NCI-H2171 (cell line): ENCODE measurements around the gene TMPRSS9.
"Not testable (repeated sequence)": the region's sequence is repeated elsewhere in the genome, so short reads cannot be mapped to it uniquely, and the experiment has no call there.

Experiments
- DNase-seq: peaks from one replicate; lab custom pipeline; 2025; lab: John Stamatoyannopoulos, UW

The TMPRSS9 gene

DNA sequence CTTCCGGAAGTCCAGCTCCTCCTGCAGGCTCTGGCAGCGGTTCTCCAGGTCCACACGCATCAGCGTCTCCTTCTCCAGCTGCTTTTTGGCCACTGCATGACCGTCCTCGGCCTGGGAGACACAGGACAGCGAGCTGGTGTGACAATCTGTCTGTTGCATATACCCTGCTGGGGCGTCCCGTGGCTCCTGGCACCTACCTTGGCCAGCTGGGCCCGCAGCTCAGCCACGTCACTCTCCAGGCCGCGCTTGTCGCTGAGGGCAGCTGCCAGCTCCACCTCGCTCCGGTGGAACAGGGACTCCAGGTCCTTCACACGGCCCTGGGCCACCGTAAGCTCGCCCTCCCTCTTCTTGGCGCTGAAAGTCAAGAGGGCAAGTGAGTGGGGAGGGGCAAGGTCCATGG is 78.1 kb downstream of the TMPRSS9 start:
- no peak for DNase-seq

DNA sequence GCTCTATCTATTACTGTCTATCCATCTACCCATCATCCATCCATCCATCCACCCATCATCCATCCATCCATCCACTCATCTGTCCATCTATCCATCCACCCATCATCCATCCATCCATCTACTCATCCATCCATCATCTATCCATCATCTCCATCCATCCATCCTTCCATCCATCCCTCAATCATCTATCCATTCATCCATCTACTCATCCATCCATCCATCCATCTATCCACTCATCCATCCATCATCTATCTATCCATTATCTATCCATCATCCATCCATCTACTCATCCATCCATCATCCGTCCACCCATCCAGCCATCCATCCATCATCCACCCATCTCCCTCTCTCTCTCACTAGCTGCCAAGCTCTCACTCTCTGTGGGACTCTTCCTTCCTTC is 80.5 kb downstream of the TMPRSS9 start:
- DNase-seq = no peak

DNA sequence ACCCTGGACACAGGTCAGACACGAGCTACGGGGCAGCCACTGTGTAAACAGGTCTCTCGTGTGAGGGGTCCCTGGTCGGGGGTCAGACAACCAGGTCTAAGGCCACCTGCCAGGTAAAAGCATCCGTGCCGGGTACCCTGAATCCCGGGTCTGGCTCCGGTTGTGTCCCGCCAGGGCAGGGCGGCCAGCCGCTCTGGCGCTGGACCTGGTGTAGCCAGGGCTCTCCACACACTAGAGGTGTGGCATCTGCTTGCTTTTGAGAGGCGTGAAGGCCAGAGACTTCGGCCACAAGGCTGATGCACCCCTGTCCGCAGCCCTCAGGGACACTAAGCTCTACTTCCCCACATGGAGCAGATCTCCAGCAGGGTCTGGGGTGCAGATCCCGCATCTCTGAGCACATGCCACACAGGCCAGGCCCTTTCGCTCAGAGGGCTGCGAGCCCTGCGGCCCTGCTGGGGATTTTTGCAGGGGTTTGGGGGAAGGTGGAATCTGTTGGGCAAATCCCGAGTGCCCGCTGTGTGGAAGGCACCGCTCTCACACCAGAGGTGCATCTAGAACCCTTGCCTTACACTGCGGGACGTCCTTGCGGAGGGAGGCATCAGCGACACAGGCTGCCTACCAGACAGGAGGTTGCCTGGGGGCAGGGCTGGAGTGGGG is 81.2 kb downstream of the TMPRSS9 start:
- no peak for DNase-seq

DNA sequence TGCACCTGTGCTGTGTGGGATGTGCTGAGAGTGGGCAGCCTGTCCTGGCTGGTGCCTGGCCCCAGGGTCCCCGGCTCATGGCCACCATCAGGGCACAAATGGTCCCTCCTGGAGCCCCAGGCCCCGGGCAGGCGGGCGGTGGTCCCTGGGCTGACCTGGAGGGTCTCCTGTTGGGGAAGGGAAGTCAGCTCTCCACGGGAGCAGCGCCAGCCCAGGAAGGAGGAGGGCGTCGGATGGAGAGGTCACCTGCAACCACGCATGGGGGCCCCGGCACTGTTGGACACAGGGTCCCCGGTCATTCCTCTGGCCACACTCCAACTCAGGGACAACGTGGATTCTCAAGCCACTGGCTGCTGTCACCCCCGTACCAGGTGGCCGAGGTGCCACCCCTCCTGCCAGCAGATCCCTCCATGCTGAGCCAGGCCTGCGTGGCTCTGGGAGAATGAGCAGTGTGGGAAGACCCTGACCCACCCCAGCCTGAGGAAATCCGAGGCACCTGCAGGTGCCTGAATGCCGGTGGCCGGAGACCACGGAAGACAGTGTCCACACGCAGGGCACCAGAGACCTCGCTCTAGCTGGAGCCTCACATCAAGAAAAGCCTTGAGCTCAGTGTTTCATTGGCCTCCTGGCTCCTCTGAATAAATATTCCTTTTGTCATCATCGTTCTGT is 83.2 kb downstream of the TMPRSS9 start:
- no peak for DNase-seq

DNA sequence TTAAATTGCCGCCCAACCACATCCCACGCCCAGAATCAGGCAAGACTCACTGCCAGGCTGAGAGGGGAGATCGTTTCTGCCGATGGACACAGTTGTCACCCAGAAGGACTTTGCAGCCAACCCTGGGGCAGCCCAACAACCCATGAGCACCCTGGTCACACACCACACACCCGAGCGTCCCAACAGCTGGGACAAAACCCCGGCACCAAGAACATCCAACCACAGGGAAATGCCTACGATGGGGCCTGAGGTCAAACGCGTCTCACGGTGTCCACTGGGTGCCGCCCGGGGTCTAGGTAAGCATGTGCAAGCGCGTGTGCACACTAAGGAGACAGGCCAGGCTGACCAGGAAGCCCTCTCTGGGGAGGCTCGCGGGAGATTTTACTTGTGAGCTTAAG is 83.7 kb downstream of the TMPRSS9 start:
- DNase-seq = no peak

DNA sequence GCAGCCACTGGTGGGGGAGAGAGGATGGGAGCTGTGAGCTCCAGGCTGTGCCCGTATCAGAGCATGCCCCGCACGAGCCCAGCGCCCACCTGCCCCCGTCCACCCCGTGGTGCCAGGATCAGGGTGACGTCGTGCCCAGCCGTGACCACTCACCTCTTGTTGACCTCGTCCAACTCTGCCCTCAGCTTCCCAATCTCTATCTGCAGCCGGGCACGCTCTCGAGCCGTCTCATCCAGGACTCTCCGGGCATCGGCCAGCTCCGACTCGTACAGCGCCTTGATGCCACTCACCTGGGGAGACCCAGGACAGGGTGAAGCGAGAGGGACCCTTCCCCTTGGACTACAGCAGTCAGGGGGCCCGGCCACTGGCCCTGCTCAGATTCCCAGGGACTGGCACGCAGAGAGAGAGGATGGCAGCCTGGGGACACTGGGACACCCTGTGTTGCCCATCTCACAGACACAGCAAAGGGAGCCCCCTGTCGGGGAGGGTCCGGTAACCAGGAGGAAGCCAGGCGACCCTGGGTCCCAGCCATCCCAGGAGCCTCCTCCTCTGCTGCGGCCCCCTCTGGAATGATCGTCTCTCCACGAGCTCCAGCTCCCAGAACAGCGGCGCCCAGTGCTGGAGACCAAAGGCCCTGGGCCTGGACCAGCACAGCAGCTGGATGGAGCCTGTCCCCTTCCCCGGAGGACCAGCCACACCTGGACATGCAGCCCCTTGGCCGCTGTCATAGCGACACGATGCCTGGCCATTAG is 84.4 kb downstream of the TMPRSS9 start:
- no peak for DNase-seq

DNA sequence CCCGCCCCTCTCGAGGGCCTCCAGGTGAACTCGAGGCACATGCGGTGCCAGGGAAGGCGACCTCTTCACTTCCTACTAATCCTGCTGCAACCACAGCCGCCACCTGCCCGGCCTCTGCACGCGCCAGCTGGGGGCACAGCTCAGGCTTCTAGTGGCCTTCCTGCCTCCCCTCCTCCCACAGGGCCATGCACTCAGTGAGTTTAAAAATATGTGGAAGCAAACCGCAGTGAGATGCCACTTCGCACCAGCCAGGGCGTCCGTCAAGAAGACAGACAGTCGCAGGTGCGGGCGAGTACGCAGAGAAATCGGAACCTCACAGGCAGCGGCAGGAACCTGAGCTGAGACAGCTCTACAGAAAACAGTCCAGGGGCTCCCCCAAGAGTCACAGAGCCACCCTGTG is 86.3 kb downstream of the TMPRSS9 start:
- peak; percentile 22 for DNase-seq

DNA sequence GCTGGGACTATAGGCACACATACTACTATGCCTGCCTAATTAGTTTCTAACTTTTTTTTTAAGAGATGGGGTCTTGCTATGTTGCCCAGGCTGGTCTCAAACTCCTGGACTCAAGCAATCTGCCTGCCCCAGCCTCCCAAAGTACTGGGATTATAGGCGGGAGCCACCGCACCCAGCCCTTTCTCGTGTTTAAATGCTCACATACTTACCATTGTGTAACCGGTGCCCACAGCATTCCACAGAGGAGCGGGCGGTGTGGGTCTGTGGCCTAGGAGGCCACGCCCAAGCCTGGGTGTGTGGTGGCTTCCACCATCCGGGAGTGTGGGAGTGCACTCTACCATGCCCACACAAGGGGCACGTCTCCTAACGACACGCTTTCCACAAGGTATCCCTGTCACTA is 89.0 kb downstream of the TMPRSS9 start:
- DNase-seq = no peak

DNA sequence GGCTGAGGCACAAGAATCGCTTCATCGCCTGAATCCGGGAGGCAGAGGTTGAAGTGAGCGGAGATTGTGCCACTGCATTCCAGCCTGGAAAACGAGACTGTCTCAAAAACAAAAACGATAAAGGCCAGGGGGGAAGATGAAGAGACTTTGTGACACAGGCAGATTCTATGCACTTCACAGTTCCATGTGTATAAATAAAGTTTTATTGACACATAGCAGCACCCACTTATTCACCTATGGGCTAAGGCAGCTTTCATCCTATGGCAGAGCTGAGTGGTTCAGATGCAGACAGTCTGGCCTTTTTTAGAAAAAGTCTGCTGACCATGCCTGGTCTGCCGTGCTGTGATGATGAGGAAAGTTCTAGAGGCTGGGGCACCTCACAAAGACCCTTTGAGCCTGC is 91.1 kb downstream of the TMPRSS9 start:
- no peak for DNase-seq

DNA sequence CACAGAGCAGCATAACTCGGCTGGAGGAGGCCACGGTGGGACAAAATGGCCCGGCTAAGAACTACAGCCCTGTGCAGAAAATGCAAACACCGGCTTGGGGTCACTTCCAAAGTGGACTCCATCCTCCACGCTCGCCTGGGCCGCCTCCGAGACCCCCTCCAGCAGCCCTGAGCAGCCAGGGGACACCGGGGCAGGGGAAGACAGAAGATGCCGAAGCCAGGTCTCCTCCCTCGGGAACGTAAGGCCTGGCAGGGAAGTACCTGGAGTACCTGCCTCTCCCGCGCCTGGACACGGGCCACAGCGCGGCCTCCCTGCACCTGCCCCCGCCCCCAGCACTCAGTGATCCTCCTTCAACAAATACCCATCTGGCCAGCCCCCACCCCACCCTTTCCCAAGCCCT is 91.7 kb downstream of the TMPRSS9 start:
- no peak for DNase-seq

DNA sequence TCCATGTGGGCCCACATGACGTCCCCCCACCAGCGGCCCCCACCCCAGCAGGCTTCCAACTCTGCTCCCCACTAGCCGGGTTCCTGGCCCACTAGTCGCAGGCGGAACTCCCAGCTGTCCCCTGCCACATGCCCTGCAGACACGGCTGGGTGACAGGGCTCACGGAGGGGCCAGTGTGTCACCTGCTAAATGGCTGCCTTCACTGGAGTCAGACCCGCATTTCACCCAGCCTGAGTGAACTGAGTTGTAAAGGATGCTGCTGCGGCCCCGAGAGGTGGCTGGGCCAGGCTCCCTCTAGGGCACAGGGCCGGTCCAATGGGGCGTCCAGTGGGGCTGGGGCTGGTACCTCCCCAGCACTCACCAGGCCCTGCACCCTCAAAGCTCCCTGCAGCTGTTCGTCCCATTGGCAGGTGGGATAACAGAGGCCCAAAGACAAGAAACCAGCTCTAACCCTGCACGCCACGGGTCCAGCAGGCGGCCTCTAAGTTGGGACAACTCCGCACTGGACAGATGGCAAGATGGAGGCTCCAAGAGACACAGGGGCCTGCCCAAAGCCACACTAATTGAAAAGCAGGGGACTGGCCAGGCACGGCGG is 93.5 kb downstream of the TMPRSS9 start:
- DNase-seq = no peak

DNA sequence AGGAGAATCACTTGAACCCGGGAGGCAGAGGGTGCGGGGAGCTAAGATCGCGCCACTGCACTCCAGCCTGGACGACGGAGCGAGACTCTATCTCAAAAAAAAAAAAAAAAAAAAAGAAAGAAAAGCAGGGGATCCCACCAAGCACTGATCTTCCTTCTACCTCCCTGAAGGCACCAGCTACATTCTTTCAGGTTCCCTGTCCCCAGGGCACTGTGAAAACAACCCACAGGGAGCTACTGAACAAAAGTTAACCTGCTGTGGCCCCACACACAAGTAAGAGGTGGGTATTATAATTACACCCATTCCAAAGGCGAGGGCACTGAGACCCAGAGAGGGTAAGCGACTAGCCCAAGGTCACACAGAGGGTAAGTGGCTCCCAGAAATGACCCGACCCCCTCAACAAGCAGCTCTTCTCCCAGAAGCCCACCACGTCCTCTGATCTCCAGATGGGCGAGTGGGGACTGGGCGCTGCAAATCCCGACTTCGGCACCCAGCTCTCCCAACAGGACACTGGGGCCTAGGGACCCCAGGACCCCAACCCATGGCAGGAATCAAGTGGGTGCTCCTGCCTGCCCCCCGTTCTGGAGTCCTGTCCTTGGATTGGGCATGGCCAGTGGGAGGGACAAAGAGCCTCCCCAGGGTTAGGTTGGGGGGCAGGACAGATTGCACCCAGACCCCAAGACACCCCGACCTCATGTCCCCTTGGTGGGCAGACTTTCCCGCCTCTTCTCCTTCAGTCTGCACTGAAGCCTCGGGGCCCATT is 94.3 kb downstream of the TMPRSS9 start:
- no peak for DNase-seq

DNA sequence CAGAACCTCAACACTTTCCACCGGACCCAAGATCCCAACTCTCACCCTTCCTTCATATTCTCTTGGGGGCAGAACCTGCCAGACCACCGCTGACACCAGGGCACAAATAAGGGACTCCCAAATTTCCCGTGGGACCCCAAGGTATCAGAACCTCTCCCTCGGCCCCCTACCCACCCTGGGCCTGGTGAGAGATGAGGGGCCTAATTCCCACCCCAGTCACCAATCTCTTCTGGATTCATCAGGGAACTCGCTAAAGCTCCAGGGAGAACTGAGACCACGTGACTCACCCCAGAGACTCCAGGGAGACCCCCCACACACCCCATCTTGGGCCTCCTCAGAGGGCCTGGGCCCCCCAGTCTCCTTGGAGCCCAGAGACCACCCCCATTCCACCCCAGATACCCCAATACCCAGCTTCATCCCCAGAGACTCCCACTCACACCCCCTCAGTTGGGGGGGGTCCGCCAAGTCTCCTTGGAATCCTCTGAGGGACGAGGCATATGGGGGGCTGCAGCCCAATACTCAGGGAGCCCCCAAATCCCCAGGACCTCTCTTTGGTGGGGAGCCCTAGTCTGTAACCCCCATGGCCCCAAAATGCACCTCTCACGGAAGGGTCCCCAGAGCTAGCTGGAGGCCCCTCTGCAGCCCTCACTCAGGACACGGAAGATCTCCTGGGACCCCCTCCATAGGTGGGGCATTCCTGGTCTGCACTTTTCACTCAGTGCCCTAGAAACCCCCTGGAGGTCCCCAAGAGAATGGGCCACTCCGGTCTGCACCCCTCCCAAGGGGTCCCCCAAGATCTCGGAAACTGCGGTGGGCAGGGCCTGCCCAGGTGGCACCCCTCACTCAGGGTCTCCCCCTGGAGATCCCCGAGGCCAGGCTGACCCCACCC is 95.1 kb downstream of the TMPRSS9 start:
- no peak for DNase-seq

DNA sequence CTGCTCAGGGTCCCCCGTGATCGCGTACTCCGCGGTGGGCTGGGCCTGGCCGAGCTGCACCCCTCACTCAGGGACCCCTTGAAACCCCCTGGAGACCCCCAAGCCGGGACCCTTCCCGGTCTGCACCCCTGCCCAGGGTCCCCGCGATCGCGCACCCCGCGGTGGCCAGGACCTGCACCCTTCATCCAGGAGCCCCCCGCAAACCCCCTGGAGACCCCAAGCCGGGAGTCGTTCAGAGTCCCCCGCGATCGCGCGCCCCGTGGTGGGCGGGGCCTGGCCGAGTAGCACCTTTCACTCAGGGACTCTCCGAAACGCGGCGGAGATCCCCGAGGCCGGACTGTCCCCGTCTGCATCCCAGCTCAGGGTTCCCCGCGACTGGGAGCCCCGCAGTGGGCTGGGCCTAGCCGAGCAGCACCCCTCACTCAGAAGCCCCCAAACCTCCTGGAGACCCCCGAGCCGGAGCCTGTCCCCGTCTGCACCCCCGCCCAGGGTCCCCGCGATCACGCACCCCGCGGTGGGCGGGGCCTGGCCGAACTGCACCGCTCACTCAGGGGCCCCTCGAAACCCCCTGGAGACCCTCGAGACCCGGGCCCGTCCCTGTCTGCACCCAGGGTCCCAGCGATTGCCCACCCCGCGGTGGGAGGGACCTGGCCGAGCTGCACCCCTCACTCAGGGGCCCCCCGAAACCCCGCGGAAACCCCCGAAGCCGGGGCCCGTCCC is 95.9 kb downstream of the TMPRSS9 start:
- no peak for DNase-seq

DNA sequence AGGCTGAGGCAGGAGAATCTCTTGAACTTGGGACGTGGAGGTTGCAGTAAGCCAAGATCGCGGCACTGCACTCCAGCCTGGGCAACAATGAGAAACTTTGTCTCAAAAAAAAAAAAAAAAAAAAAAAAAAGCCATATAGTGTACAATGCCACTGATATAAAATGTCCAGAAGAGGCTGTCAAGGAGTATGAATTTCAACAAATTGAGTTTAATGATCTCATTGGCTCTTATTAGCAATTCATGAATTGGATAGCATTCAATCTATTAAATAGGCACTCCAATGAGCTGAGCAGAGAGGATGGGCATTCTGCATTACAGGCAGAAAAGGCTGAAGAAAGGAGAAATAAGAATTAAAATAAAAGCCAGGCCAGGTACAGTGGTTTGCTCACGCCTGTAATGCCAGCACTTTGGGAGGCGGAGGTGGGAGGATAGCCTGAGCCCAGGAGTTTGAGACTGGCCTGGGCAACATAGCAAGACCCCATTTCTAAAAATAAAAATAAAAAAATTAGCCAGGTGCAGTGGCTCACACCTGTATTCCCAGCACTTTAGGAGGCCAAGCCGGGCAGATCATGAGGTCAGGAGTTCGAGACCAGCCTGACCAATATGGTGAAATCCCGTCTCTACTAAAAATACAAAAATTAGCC is 97.5 kb downstream of the TMPRSS9 start:
- no peak for DNase-seq

DNA sequence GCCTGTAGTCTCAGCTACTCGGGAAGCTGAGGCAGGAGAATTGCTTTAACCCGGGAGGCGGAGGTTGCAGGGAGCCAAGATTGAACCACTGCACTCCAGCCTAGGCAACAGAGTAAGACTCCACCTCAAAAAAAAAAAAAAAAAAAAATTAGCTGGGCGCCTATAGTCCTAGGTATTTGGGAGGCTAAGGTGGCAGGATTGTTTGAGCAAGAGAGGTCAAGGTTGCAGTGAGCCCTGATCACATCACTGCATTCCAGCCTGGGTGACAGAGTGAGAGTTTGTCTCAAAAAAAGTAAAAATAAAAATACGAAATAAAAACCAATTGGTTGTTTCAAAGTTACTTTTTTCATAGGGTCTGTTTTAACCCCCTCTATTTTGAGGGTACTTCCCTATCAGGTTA is 98.0 kb downstream of the TMPRSS9 start:
- DNase-seq = no peak

DNA sequence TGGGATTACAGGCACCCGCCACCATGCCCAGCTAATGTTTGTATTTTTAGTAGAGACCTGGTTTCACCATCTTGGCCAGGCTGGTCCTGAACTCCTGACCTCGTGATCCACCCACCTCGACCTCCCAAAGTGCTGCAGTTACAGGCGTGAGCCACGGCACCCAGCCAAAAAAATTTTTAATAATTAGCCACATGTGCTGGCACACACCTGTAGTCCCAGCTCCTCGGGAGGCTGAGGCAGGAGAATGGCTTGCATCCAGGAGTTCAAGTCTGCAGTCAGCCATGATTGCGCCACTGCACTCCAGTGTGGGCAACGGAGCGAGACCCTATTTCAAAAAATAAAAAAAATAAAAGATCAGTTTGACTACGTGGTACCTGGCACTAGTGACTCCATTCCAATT is 98.7 kb downstream of the TMPRSS9 start:
- not testable (repeated sequence) for DNase-seq

DNA sequence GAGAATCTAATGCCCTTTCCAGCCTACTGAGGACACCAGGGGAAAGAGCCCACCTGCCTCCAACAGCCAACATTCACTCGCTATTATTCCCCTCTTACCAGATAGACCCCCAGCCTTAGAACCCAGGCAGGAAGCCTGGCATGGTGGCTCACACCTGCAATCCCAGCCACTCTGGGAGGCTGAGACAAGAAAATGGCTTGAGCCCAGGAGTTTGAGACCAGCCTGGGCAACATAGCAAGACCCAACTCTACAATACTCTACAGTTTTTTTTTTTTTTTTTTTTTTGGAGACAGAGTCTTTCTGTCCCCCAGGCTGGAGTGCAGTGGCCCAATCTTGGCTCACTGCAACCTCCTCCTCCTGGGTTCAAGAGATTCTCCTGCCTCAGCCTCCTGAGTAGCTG is 100.2 kb downstream of the TMPRSS9 start:
- no peak for DNase-seq

DNA sequence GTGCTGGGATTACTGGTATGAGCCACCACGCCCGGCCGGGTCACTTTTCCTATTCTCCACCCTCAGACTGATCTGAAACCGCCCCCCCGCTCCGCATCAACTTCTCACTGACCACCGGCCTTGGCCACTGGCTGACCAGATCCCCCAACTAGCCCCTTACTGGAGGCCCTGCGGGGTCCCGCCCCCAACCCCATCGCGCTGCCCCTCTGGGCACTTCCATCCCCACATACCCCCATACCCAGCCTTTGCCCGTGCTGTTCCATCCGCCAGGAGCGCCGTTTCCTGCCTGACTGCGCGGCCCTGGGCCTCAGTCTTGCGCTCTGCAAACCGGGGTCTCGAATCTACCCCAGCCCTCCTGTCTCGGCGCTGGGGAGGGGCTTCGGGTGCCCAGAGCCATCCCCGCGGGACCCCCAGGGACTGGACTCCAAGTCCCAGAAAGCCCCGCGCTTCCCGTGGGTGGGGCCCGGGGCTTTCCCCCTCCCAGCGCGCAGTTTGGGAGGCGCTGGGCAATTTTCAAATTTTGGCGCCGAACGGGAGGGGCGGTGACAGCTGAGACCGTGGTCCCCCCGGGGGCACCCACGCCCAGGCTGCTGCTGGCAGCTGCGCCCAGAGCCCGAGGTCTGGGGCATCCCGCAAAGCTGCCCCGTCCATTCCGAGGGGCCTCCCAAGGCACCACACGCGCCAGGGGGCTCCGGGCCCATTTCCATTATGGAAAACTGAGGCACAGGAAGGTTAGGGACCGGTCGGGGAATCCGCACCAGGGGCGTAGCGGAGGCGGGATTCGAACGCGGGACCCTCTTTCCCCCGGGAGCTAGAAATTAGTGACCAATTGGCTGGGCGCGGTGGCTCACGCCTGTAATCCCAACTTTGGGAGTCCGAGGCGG is 101.9 kb downstream of the TMPRSS9 start:
- DNase-seq = peak; percentile 70
